HCT116 (cell line): ENCODE results near the gene MYORG. TPM values are rescaled to one million over a fixed set of nuclear protein-coding genes. Genes with fewer than 3 reads are reported as not detected.

Experiments used
- ATAC-seq: fragments of 200-7000 bp; cut with Tn5 transposase; 2 replicates; pipeline ENCODE4 v1.9.1; 2020; ENCODE audit warnings: mild to moderate bottlenecking, moderate library complexity
- BruUV-seq: library from RNA; stranded (reverse); fragments of 400-500 nt; replicated peaks from 2 replicates; lab custom pipeline; 2021; lab: Mats Ljungman, UMichigan
- CTCF ChIA-PET: fragments of 300-600 bp; sonication (Branson Sonifier 250); formaldehyde crosslinking; loops from one replicate; lab custom pipeline; 2021; ENCODE audit warnings: antibody characterized with exemption; lab: Charles Lee
- POLR2A ChIA-PET: fragments of 300-600, 350-600 bp; sonication (Branson Sonifier 250); formaldehyde crosslinking; loops from one replicate; lab custom pipeline; 2021; ENCODE audit warnings: antibody characterized with exemption; lab: Charles Lee
- RAD21 ChIA-PET, 2 experiments: fragments of 300-600 bp; sonication (Branson Sonifier 250); formaldehyde crosslinking; loops; one replicate each; lab custom pipeline; 2023; ENCODE audit warnings: low total read pairs in 2 of 2; ENCODE audit not compliant: uncharacterized antibody in 2 of 2, unreplicated experiment in 2 of 2, low non-redundant PET in 1 of 2; lab: Charles Lee
- DNase-seq: peaks from one replicate; pipeline ENCODE4 v3.0.0-alpha.2; 2010; ENCODE audit warnings: low read depth, low spot score
- H2AFZ ChIP-seq: fragments of 200-600 bp; shearing (Covaris generic), sonication (generic); 2 replicates; pipeline ENCODE4 v1.6.1; 2017; ENCODE audit warnings: low read depth, mixed run types, mixed read lengths, antibody characterized with exemption, low read length; ENCODE audit not compliant: poor library complexity, severe bottlenecking
- H3K27ac ChIP-seq: 2 replicates; pipeline ENCODE4 v1.5.1; 2012; ENCODE audit warnings: low read depth, low read length
- H3K27me3 ChIP-seq: fragments of 200-600 bp; sonication (generic); 2 replicates; pipeline ENCODE4 v1.6.1; 2016; ENCODE audit warnings: mixed run types, low read length, mixed read lengths; ENCODE audit not compliant: insufficient read depth
- H3K36me3 ChIP-seq, 2 experiments: fragments of 200-500 bp in 1 of 2; fragments of 200-600 bp in 1 of 2; sonication (Bioruptor generic) in 1 of 2; sonication (generic) in 1 of 2; 2 replicates each; pipeline versions ENCODE4 v1.5.1 to v1.6.1; 2014 to 2016; ENCODE audit warnings: low read length in 2 of 2, inconsistent platforms in 1 of 2, mixed read lengths in 1 of 2, mixed run types in 1 of 2; ENCODE audit not compliant: insufficient read depth in 2 of 2, control insufficient read depth in 1 of 2
- H3K4me1 ChIP-seq, 2 experiments: fragments of 200-600 bp in 1 of 2; sonication (generic) in 1 of 2; 2 replicates each; pipeline versions ENCODE4 v1.5.1 to v1.6.1; 2012 to 2017; ENCODE audit warnings: low read length in 2 of 2, inconsistent platforms in 1 of 2, mild to moderate bottlenecking in 1 of 2, mixed read lengths in 1 of 2, mixed run types in 1 of 2, moderate library complexity in 1 of 2; ENCODE audit not compliant: insufficient read depth in 2 of 2, control insufficient read depth in 1 of 2
- H3K4me2 ChIP-seq: fragments of 200-600 bp; sonication (generic); 2 replicates; pipeline ENCODE4 v1.6.1; 2017; ENCODE audit warnings: mixed run types, low read length, mixed read lengths
- H3K4me3 ChIP-seq, 2 experiments: fragments of 200-600 bp in 1 of 2; sonication (generic) in 1 of 2; replicated peaks in 1 of 2; 2 replicates each; pipeline ENCODE4 v1.5.1; 2011 to 2016; ENCODE audit warnings: low read length in 2 of 2, control low read depth in 1 of 2, low read depth in 1 of 2, mild to moderate bottlenecking in 1 of 2, mixed read lengths in 1 of 2, mixed run types in 1 of 2
- H3K79me2 ChIP-seq: fragments of 200-600 bp; sonication (generic); 2 replicates; pipeline ENCODE4 v1.6.1; 2017; ENCODE audit warnings: mild to moderate bottlenecking, mixed run types, low read length, moderate library complexity, mixed read lengths; ENCODE audit not compliant: insufficient read depth
- H3K9ac ChIP-seq: fragments of 200-600 bp; sonication (generic); 2 replicates; pipeline ENCODE4 v1.6.1; 2016; ENCODE audit warnings: low read length, mixed read lengths
- H3K9me2 ChIP-seq: fragments of 200-600 bp; sonication (generic), shearing (Covaris generic); 2 replicates; pipeline ENCODE4 v1.6.1; 2017; ENCODE audit warnings: mixed run types, mild to moderate bottlenecking, moderate library complexity; ENCODE audit not compliant: insufficient read depth
- H3K9me3 ChIP-seq, 2 experiments: fragments of 200-500 bp in 1 of 2; fragments of 200-600 bp in 1 of 2; sonication (Bioruptor generic) in 1 of 2; sonication (generic) in 1 of 2; 2 replicates each; pipeline ENCODE4 v1.6.1; 2014 to 2017; ENCODE audit warnings: low read length in 2 of 2, mixed read lengths in 2 of 2, inconsistent platforms in 1 of 2, low read depth in 1 of 2, mild to moderate bottlenecking in 1 of 2, mixed run types in 1 of 2, moderate library complexity in 1 of 2; ENCODE audit not compliant: control insufficient read depth in 1 of 2, insufficient read depth in 1 of 2
- H4K20me1 ChIP-seq: fragments of 200-600 bp; sonication (generic), shearing (Covaris generic); 2 replicates; pipeline ENCODE4 v1.6.1; 2017; ENCODE audit warnings: mixed run types, mild to moderate bottlenecking, moderate library complexity; ENCODE audit not compliant: insufficient read depth
- CTCF ChIP-seq, 3 experiments: fragments of 200-600 bp in 1 of 3; sonication (generic) in 1 of 3; IDR thresholded peaks in 2 of 3; conservative IDR thresholded peaks in 1 of 3; 2 replicates each; pipeline ENCODE4 v1.5.1; 2012 to 2017; ENCODE audit warnings: low read depth in 2 of 3, low read length in 2 of 3, antibody characterized with exemption in 1 of 3, borderline replicate concordance in 1 of 3, control low read depth in 1 of 3, mild to moderate bottlenecking in 1 of 3, mixed read lengths in 1 of 3, mixed run types in 1 of 3, moderate library complexity in 1 of 3; ENCODE audit not compliant: insufficient read depth in 1 of 3
- RAD21 ChIP-seq: IDR thresholded peaks from 2 replicates; pipeline ENCODE4 v1.6.1; 2012; ENCODE audit warnings: low read depth, mild to moderate bottlenecking
- ZFX ChIP-seq: fragments of 450-650 bp; IDR thresholded peaks from 2 replicates; pipeline ENCODE4 v1.6.1; 2017
- intact Hi-C: fragments of 100-400 bp; cut with micrococcal nuclease; formaldehyde crosslinking; loops from 2 replicates; pipeline ENCODE4 v1.10.0; 2022
- total RNA-seq: library from RNA; stranded (reverse); gene quantifications from one replicate; pipeline ENCODE4 v1.2.1, GENCODE V29; 2021; ENCODE audit not compliant: unreplicated experiment

Gene MYORG
- total RNA-seq, 1 experiment from 2014 or later = 8.5 TPM

DNA sequence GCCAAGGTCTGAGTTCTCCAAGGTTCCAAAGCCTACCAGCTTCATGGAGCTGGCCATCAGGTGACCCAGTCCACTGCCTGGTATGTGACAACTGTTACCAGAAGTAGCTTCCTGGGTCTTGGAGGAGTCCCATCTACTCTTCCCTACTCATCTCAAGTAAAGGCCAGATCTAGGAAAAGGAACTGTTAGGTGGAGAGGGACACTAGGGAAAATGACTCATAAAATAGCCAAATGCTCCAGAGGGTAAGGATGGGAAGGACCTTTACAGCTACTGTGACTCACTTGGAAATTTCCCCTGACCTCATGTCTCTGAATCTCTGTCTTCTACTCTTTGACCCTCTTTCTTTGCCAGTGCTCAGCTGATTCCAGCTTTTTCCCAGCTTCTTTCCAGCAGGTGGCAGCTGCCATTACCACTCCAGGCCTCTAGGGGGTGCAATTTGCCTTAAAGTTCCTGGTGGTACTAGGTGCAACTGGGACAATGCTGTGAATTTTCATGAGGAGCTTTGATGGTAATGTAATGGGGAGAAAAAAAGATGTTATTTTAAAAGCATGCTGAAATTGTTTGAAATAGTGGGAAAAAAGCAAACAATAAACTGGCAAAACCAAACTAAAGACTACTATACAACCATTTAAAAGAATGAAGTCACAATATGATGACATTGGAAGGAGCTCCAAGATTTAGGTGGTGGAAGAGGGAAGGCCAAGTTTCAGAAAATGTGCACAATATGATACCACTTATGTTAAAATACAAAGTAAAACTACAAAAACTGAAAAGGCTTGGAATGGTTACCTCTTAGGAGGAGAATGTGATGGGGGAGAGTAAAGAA, 27.1 kb upstream of the MYORG start:
- RAD21 ChIA-PET = interaction anchor here (0.5 to 1.5 kb wide), 8 partner anchors 27 to 200 kb away, joined by 3 to 4 read pairs (median 3); no protein-coding TSS in a partner anchor
- H4K20me1 ChIP-seq = no peaks in the 10 kb centered on the region
- DNase-seq = peak; percentile 39
- no peak overlapping the region for H3K9ac ChIP-seq
- TF ChIP-seq CTCF (IDR thresholded peaks at IDR 0.05 in 2 of 3, conservative IDR thresholded peaks at IDR 0.05 in 1 of 3; ENCODE audit: borderline replicate concordance in 1 of 3, insufficient read depth in 1 of 3, low read depth in 2 of 3, low read length in 2 of 3) (peak; percentile 95 to 99 (median 99)), ZFX (no peak), RAD21 (peak; percentile 81)
- TF ChIP-seq, all 23 proteins: peak for 2
- H2AFZ ChIP-seq = no peak overlapping the region
- H3K27ac ChIP-seq = no peak overlapping the region
- H3K9me3 ChIP-seq = no peaks in the 10 kb centered on the region
- no peaks in the 10 kb centered on the region for H3K79me2 ChIP-seq
- intact Hi-C loops = loop anchor here (1.0 to 10.0 kb wide), 2 partner anchors 97 to 191 kb away; no protein-coding TSS in a partner anchor
- no TSS peak for BruUV-seq
- POLR2A ChIA-PET = no interaction called here
- CTCF ChIA-PET = interaction anchor here (0.6 to 2.2 kb wide), 42 partner anchors 9 to 478 kb away, joined by 3 to 36 read pairs (median 5); partner anchors contain the start of genes DNAI1, FAM219A, MYORG and RPP25L
- peak; percentile 83 for ATAC-seq
- no peak overlapping the region for H3K4me2 ChIP-seq
- H3K9me2 ChIP-seq = no peaks in the 10 kb centered on the region
- H3K4me1 ChIP-seq = 0 out of 4 replicates have a peak, but pooled peaks cover 0 to 4% of the 10 kb centered on the region in 2 experiments
- H3K4me3 ChIP-seq = no peak overlapping the region
- no peaks in the 10 kb centered on the region for H3K27me3 ChIP-seq
- no peaks in the 10 kb centered on the region; a peak in 1 of 4 replicates for H3K36me3 ChIP-seq
